IPS-NIHi7 (cell line): ENCODE measurements around the gene C2CD4C.
"Not testable (repeated sequence)": the region's sequence is repeated elsewhere in the genome, so short reads cannot be mapped to it uniquely, and the experiment has no call there.

ENCODE experiments used
- DNase-seq: peaks from one replicate; pipeline ENCODE4 v3.0.0; 2012; ENCODE audit warnings: mixed read lengths; ENCODE audit errors: extremely low spot score

The C2CD4C gene, protein sequence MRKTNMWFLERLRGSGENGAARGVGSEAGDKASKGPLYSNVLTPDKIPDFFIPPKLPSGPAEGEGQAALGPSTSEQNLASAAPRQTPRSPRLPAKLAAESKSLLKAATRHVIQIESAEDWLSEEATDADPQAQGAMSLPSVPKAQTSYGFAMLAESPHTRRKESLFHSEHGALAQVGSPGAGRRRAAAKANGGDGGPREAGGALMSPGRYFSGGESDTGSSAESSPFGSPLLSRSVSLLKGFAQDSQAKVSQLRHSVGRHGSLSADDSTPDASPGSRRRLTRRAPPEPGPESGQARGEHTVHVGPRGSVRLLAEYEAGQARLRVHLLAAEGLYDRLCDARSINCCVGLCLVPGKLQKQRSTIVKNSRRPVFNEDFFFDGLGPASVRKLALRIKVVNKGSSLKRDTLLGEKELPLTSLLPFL

GRCh38 chr19:408902-409515 lies at the start of gene C2CD4C:
Gene C2CD4C, minus strand, starts transcription at chr19:409147. Its CDS starts 786 bp downstream, at chr19:408361.
- no peak for DNase-seq

DNA sequence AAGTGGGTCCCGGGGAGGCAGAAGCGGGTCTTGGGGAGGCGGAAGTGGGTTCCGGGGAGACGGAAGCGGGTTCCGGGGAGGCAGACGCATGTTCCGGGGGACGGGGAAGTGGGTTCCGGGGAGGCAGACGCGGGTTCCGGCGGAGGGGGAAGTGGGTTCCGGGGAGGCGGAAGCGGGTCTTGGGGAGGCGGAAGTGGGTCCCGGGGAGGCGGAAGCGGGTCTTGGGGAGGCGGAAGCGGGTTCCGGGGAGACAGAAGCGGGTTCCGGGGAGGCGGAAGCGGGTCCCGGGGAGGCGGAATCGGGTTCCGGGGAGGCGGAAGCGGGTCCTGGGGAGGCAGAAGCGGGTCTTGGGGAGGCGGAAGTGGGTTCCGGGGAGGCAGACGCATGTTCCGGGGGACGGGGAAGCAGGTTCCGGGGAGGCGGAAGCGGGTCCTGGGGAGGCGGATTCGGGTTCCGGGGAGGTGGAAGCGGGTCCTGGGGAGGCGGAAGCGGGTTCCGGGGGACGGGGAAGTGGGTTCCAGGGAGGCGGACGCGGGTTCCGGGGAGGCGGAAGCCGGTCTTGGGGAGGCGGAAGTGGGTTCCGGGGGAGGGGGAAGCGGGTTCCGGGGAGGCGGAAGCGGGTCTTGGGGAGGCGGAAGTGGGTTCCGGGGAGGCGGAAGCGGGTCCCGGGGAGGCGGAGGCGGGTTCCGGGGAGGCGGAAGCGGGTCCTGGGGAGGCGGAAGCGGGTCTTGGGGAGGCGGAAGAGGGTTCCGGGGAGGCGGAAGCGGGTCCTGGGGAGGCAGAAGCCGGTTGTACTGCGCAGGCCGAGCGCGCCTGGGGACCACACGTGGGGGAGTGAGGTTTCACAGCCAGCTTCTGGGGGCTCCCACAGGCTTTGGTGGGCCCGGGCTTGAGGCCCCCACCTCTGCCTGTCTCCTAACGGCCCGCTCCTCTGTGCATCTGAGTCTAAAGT lies 49.4 kb upstream of the C2CD4C start:
- DNase-seq, result no peak

- no peak for DNase-seq
Observed at GRCh38 chr19:457636-458035, 48.7 kb upstream of the C2CD4C start.

DNA sequence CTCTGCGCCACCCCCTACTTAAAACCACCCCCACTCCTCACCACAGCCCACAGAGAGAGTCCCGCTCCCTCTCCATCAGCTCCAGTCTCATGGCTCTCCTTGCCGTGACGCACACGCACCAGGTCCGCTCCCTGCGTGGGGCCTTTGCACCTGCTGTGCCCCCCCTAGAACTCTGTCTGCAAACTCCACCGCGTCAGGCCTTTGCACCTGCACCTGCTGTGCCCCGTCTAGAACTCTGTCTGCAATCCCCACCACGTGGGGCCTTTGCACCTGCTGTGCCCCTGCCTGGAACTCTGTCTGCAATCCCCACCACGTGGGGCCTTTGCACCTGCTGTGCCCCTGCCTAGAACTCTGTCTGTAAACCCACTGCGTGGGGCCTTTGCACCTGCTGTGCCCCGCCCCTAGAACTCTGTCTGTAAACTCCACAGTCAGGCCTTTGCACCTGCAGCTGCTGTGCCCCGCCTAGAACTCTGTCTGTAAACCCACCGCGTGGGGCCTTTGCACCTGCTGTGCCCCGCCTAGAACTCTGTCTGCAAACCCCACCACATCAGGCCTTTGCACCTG lies 47.7 kb upstream of the C2CD4C start:
- no peak for DNase-seq

GRCh38 chr19:455851-456546 lies 47.1 kb upstream of the C2CD4C start:
- no peak for DNase-seq

DNA sequence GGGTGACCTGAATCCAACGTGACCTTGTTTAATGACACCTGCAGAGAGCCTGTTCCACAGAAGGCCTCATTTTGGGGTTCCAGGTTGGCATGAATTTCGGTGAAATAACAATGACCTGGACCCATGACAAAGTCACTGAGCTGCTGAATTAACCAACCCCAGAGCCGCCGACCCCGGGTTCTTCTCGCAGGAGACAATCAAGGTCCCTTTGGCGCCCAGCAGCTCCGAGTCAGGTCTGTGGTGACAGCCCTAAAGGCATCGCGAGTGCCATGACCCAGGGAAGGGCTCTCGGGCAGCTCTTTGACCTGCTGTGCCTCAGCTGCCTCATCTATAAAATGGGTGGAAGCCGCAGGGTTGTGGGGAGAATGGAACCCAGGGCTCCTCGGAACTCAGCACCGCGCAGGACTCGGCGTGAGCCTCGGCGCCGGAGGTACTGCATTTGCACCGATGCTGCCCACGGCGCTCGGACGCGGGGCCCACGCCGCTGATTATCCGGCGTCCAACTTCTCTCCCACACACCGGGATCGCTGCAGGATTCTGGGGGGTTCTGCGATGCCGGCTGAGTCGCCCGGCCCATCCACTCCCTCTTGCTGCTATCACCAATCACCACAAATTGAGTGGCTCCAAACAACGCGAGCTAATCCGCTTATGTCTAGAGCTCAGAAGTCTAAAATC lies 46.2 kb upstream of the C2CD4C start:
- no peak for DNase-seq

DNA sequence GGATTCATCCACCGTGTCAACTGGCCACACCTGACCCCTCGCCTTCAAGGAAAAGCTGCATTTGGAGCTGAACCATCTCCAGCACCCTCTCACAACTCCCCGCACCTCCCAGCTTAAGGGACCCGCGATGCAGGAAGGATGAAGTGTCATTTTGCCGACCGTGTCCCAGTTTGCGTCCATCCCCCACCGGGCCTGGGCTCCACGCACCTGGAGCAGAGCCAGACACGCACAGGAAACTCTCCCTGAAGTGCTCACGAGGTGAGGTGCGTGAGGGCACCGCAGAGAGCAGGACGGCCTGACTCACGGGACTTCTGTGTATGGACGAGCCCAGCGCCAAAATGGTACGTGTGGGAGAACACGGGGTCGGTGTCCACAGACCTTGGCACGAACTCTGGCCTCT lies 44.7 kb upstream of the C2CD4C start:
- no peak for DNase-seq

DNA sequence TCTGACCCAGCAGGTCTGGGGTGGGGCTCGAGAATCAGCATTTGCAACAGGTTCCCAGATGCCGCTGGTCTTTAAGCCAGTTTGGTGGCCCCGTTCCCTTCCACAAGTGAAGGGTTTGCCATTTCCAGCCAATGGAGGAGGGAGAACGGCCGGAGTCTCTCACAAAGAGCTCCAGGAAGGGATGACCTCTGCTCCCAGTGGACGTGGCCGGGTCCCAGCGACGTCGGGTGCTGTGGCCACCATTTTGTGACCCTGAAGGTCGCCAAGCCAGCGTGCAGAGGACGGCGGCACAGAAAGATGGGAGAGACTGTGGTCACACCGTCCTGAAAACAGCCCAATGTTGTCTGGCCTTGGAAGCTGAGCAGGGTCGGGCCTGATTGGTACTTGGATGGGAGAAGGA lies 43.9 kb upstream of the C2CD4C start:
- no peak for DNase-seq

- not testable (repeated sequence) for DNase-seq
Observed at GRCh38 chr19:450912-451481, 42.0 kb upstream of the C2CD4C start.

DNA sequence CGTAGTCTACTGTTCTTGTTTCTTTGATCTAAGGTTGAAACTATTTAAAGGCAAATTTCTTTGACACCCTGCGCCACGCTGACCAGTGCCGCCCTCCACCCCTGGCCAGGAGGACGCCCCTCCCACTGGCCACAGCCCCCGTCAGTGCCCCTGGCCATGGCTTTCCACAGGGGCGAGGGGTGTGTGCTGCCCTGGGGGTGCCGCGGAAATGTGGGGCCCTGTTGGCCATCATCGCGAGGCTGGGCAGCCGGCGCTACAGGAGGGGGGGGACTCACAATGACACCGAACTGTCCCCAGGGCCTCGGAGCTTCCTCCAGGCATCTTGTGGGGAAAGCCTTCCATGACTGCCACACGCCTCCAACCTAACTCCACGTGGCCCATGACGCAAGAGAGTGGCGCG lies 41.0 kb upstream of the C2CD4C start:
- DNase-seq, result no peak

DNA sequence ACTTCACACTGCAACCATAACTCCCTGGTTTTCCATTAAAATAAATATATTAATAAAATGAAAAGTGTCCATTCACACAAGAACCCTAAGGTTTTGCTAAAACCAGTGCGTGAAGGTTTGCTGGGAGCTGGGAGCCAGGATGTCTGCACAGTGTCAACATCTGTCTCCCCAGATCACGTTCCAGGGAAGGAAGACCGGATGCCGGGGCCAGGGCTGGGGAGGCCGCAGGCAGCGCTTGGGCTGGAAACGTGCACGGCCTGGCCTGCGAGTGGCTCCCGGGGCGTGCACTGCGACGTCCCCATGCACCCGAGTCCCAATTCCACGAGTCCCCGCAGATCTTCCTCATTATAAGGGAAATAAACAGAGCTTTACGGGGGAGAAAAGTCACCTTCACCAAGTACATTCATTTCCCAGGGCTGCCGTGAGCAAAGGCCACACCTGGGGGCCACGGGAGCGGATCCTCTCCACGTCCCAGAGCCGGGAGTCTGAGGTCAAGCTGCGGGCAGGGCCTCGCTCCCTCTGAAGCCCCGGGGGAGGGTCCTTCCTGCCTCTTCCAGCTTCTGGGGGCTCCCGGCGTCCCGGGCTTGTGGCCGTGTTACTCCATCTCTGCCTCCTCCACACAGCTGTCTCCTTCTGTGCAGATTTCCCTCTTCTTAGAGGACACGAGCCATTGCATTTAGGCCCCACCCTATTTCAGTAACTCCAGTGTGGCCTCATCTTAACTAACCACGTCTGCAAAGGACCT lies 39.0 kb upstream of the C2CD4C start:
- no peak for DNase-seq

- DNase-seq, result no peak
Observed at GRCh38 chr19:447064-447426, 38.1 kb upstream of the C2CD4C start.

- DNase-seq, result no peak
Observed at GRCh38 chr19:444677-445210, 35.8 kb upstream of the C2CD4C start.

DNA sequence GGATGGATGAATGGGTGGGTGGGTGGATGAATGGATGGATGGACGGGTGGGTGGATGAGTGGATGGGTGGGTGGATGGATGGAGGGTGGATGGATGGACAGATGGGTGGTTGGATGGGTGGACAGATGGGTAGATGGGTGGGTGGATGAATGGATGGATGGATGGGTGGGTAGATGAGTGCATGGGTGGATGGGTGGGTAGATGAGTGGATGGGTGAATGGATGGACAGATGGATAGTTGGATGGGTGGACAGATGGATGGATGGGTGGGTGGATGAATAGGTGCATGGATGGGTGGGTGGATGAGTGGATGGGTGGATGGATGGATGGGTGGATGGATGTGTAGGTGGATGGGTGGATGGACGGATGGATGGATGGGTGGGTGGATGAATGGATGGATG lies 34.1 kb upstream of the C2CD4C start:
- DNase-seq, result no peak

- DNase-seq, result no peak
Observed at GRCh38 chr19:442085-442484, 33.1 kb upstream of the C2CD4C start.

DNA sequence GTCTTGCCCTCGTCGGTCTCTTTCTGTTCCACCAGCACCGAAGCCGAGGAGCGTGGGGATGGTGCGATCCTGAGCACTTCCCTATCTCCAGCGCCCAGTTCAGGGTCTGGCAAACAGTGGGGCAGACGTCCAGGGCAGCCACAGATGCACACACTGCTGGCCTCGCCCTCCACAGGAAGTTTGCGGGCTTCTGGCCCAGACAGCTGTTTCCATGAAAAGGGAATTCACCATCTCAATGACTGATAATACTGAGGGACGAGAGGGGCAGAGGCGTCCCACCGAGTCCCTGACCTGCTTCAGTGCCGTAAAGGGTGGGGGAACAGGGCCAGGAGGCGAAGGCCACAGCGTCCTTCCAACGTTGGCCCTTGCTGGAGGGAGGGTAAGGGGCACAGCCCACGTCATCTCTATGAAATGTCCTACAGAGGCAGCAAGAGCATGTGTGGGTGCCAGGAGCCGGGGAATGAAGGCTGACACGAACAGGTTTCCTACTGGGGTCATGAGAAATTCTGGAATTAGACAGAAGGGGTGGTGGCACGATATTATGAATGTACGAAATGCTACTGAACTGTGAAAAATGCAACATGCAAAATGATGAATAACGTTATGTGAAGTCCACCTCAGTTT lies 32.4 kb upstream of the C2CD4C start:
- no peak for DNase-seq

GRCh38 chr19:440391-441212 lies 31.7 kb upstream of the C2CD4C start:
- no peak for DNase-seq
